DND-41 (cell line): ENCODE data around the gene ARHGAP8.

Experiments used
- EZH2 ChIP-seq: IDR thresholded peaks from 3 replicates; pipeline ENCODE4 v1.6.1; 2012; ENCODE audit warnings: borderline replicate concordance, low read depth, mild to moderate bottlenecking, moderate library complexity, low read length, inconsistent platforms; ENCODE audit not compliant: severe bottlenecking
- TF ChIP-seq, protein P1 (sequence below): IDR thresholded peaks from 2 replicates; pipeline ENCODE4 v1.5.1; 2012; ENCODE audit warnings: borderline replicate concordance, low read length, moderate library complexity, mild to moderate bottlenecking; ENCODE audit not compliant: poor library complexity, severe bottlenecking; ENCODE audit errors: extremely low read depth

DNA sequence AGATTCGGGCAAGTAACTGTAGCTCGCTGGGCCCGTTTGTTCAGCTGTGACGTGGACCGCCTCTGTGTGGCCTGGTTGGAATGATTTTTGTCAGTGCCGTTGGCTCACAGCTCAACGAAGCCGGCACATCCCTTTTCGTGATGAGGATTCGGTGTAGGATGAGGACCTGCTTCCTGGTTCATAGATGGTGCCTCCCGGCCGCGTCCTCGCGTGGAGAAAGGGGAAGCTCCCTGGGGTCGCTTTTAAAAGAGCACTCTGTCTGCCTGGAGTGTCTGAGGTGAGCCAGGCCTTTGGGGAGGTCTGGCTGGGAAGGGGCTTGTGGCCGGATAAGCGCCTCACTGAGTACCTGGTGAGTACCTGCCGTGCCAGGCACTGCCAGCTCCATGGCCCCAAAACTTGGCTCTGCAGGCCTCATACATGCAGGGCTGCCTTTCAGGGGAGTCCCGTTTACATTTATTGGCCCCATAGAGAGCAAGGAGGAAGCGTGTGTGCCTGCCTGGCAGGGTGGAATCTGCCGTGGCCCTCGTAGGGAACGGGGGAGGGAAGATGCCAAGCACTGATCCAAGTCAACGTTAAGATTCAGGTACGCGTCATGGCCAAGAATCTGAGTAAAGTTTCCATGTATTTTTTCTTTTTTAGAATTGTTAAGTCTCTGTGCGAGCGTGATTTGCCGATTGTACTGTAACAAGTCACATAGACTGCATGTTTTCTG is 88.4 kb downstream of the ARHGAP8 start:
- TF ChIP-seq, protein P1, sequence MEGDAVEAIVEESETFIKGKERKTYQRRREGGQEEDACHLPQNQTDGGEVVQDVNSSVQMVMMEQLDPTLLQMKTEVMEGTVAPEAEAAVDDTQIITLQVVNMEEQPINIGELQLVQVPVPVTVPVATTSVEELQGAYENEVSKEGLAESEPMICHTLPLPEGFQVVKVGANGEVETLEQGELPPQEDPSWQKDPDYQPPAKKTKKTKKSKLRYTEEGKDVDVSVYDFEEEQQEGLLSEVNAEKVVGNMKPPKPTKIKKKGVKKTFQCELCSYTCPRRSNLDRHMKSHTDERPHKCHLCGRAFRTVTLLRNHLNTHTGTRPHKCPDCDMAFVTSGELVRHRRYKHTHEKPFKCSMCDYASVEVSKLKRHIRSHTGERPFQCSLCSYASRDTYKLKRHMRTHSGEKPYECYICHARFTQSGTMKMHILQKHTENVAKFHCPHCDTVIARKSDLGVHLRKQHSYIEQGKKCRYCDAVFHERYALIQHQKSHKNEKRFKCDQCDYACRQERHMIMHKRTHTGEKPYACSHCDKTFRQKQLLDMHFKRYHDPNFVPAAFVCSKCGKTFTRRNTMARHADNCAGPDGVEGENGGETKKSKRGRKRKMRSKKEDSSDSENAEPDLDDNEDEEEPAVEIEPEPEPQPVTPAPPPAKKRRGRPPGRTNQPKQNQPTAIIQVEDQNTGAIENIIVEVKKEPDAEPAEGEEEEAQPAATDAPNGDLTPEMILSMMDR: no peak
- TF ChIP-seq EZH2: no peak
